SK-N-SH (cell line): ENCODE measurements around the gene MS4A18. TPM values are rescaled to one million over a fixed set of nuclear protein-coding genes. Genes with fewer than 3 reads are reported as not detected.

ENCODE experiments used
- CTCF ChIA-PET: fragments of 300-600, 350-600 bp; formaldehyde crosslinking; extraction: SDS; loops from one replicate; lab custom pipeline; 2021; lab: Yijun Ruan, JAX
- POLR2A ChIA-PET: fragments of 350-600 bp; sonication (Branson Sonifier 250); formaldehyde crosslinking; extraction: SDS; loops from one replicate; lab custom pipeline; 2020; ENCODE audit warnings: antibody characterized with exemption, inconsistent platforms; lab: Yijun Ruan, JAX
- DNase-seq: peaks from one replicate; pipeline ENCODE4 v3.0.0; 2012
- H2AFZ ChIP-seq: fragments of 200-600 bp; sonication (generic); 2 replicates; pipeline ENCODE4 v1.8.1; 2016; ENCODE audit warnings: antibody characterized with exemption, mild to moderate bottlenecking, low read depth
- H3F3A ChIP-seq: fragments of 200-600 bp; sonication (generic); replicated peaks from 2 replicates; pipeline ENCODE3; 2016; ENCODE audit warnings: antibody characterized with exemption, mild to moderate bottlenecking; ENCODE audit not compliant: insufficient read depth
- H3K27ac ChIP-seq, 2 experiments: fragments of 200-500 bp in 1 of 2; fragments of 200-600 bp in 1 of 2; sonication (Bioruptor generic) in 1 of 2; sonication (generic), shearing (Covaris generic) in 1 of 2; 2 replicates each; pipeline versions ENCODE4 v1.5.1 to v1.6.1; 2014 to 2016; ENCODE audit warnings: low read depth in 2 of 2, inconsistent platforms in 1 of 2, low read length in 1 of 2, mild to moderate bottlenecking in 1 of 2, mixed read lengths in 1 of 2
- H3K27me3 ChIP-seq: fragments of 200-600 bp; sonication (generic), shearing (Covaris generic); 2 replicates; pipeline ENCODE4 v1.6.1; 2016; ENCODE audit warnings: mixed run types; ENCODE audit not compliant: insufficient read depth
- H3K36me3 ChIP-seq, 2 experiments: fragments of 200-500 bp in 1 of 2; fragments of 200-600 bp in 1 of 2; sonication (Bioruptor generic) in 1 of 2; sonication (generic) in 1 of 2; replicated peaks in 1 of 2; 2 replicates each; pipeline versions ENCODE3 to v1.5.1; 2014 to 2016; ENCODE audit warnings: low read length in 1 of 2, mild to moderate bottlenecking in 1 of 2; ENCODE audit not compliant: insufficient read depth in 2 of 2, control insufficient read depth in 1 of 2
- H3K4me1 ChIP-seq, 2 experiments: fragments of 200-500 bp in 1 of 2; fragments of 200-600 bp in 1 of 2; sonication (Bioruptor generic) in 1 of 2; sonication (generic), shearing (Covaris generic) in 1 of 2; 2 replicates each; pipeline versions ENCODE4 v1.5.1 to v1.6.1; 2014 to 2016; ENCODE audit warnings: low read depth in 1 of 2, low read length in 1 of 2, mixed run types in 1 of 2; ENCODE audit not compliant: insufficient read depth in 2 of 2, control insufficient read depth in 1 of 2
- H3K4me2 ChIP-seq: fragments of 200-600 bp; sonication (generic), shearing (Covaris generic); 2 replicates; pipeline ENCODE4 v1.6.1; 2017; ENCODE audit warnings: mixed run types
- H3K4me3 ChIP-seq, 2 experiments: fragments of 200-500 bp in 1 of 2; fragments of 200-600 bp in 1 of 2; sonication (Bioruptor generic) in 1 of 2; sonication (generic), shearing (Covaris generic) in 1 of 2; 2 replicates each; pipeline versions ENCODE4 v1.5.1 to v1.8.1; 2014 to 2016; ENCODE audit warnings: low read depth in 2 of 2, inconsistent platforms in 1 of 2, low read length in 1 of 2, mild to moderate bottlenecking in 1 of 2, mixed read lengths in 1 of 2, moderate library complexity in 1 of 2
- H3K79me2 ChIP-seq: fragments of 200-600 bp; sonication (generic); 2 replicates; pipeline ENCODE4 v1.8.1; 2017; ENCODE audit warnings: mild to moderate bottlenecking; ENCODE audit not compliant: insufficient read depth
- H3K9ac ChIP-seq: fragments of 200-600 bp; sonication (generic); 2 replicates; pipeline ENCODE4 v1.6.1; 2017; ENCODE audit warnings: mixed run types
- H3K9me2 ChIP-seq: fragments of 200-600 bp; sonication (generic); 2 replicates; pipeline ENCODE4 v1.6.1; 2017; ENCODE audit warnings: mixed run types
- H3K9me3 ChIP-seq: fragments of 200-600 bp; sonication (generic); 2 replicates; pipeline ENCODE4 v1.6.1; 2017; ENCODE audit warnings: mixed run types, mild to moderate bottlenecking, moderate library complexity
- H4K20me1 ChIP-seq: fragments of 200-600 bp; sonication (generic); 2 replicates; pipeline ENCODE4 v1.6.1; 2017; ENCODE audit warnings: mild to moderate bottlenecking, mixed run types; ENCODE audit not compliant: insufficient read depth
- EP300 ChIP-seq, 2 experiments: IDR thresholded peaks; 2 replicates each; pipeline versions ENCODE4 v1.4.0 to v1.6.1; 2012; ENCODE audit warnings: borderline replicate concordance in 1 of 2, low read depth in 1 of 2, low read length in 1 of 2
- EZH2phosphoT487 ChIP-seq: fragments of 200-600 bp; sonication (generic); IDR thresholded peaks from 2 replicates; pipeline ENCODE4 v1.6.1; 2017; ENCODE audit warnings: low read depth, mixed run types, mild to moderate bottlenecking, antibody characterized with exemption, moderate library complexity, borderline replicate concordance
- FOSL2 ChIP-seq: IDR thresholded peaks from 2 replicates; pipeline ENCODE4 v1.4.0; 2012; ENCODE audit warnings: low read depth, mild to moderate bottlenecking, moderate library complexity, borderline replicate concordance
- FOXJ3 ChIP-seq: sonication (generic); formaldehyde crosslinking; IDR thresholded peaks from 2 replicates; pipeline ENCODE4 v1.5.1; 2020; ENCODE audit warnings: mild to moderate bottlenecking, missing genetic modification reagents
- GATA2 ChIP-seq: sonication (generic); formaldehyde crosslinking; IDR thresholded peaks from 2 replicates; pipeline ENCODE4 v1.5.0; 2020; ENCODE audit warnings: mild to moderate bottlenecking, missing genetic modification reagents
- JUND ChIP-seq: IDR thresholded peaks from 2 replicates; pipeline ENCODE4 v1.4.0; 2012
- POLR2AphosphoS5 ChIP-seq: IDR thresholded peaks from 2 replicates; pipeline ENCODE4 v1.6.1; 2012; ENCODE audit warnings: low read depth, low read length
- RCOR1 ChIP-seq: fragments of 150-350 bp; IDR thresholded peaks from 2 replicates; pipeline ENCODE4 v1.6.1; 2017; ENCODE audit warnings: antibody characterized with exemption, low read length
- SMC3 ChIP-seq: IDR thresholded peaks from 2 replicates; pipeline ENCODE4 v1.6.1; 2012; ENCODE audit warnings: low read depth, low read length, improper control_type of control experiment
- TAF1 ChIP-seq: IDR thresholded peaks from 2 replicates; pipeline ENCODE4 v1.6.1; 2012; ENCODE audit warnings: low read depth, mild to moderate bottlenecking, low read length, moderate library complexity, borderline replicate concordance
- TCF12 ChIP-seq: IDR thresholded peaks from 2 replicates; pipeline ENCODE4 v1.4.0; 2012
- TEAD4 ChIP-seq: IDR thresholded peaks from 2 replicates; pipeline ENCODE4 v1.4.0; 2012; ENCODE audit warnings: mild to moderate bottlenecking, borderline replicate concordance; ENCODE audit not compliant: insufficient read depth
- YY1 ChIP-seq: IDR thresholded peaks from 2 replicates; pipeline ENCODE4 v1.4.0; 2012; ENCODE audit warnings: low read depth, mild to moderate bottlenecking
- WGBS: methylation state at CpG from one replicate; pipeline ENCODE4 v1.1.6; 2017; ENCODE audit warnings: low lambda C conversion rate; 5-methylcytosine and 5-hydroxymethylcytosine counted together
- polyA plus RNA-seq, 3 experiments: library from polyadenylated mRNA; depleted of rRNA; stranded (reverse); fragments of >200 nt; gene quantifications; 2 replicates each; pipeline ENCODE4 v1.2.3, GENCODE V29; 2012
- TF ChIP-seq, protein P1 (sequence below): fragments of 200-600 bp; sonication (generic); IDR thresholded peaks from 2 replicates; pipeline ENCODE4 v1.6.1; 2017; ENCODE audit warnings: antibody characterized with exemption, mild to moderate bottlenecking, moderate library complexity
- TF ChIP-seq, protein P2 (sequence below): IDR thresholded peaks from 2 replicates; pipeline ENCODE4; 2012
- TF ChIP-seq, protein P3 (sequence below): IDR thresholded peaks from 2 replicates; pipeline ENCODE4 v1.4.0; 2012; ENCODE audit warnings: low read depth, borderline replicate concordance
- TF ChIP-seq, protein P4 (sequence below): IDR thresholded peaks from 2 replicates; pipeline ENCODE4 v1.4.0; 2012; ENCODE audit warnings: low read depth, borderline replicate concordance

The MS4A18 gene
- polyA plus RNA-seq, 1 of the 3 experiments (the other 2 are of a cell fraction): not detected

DNA sequence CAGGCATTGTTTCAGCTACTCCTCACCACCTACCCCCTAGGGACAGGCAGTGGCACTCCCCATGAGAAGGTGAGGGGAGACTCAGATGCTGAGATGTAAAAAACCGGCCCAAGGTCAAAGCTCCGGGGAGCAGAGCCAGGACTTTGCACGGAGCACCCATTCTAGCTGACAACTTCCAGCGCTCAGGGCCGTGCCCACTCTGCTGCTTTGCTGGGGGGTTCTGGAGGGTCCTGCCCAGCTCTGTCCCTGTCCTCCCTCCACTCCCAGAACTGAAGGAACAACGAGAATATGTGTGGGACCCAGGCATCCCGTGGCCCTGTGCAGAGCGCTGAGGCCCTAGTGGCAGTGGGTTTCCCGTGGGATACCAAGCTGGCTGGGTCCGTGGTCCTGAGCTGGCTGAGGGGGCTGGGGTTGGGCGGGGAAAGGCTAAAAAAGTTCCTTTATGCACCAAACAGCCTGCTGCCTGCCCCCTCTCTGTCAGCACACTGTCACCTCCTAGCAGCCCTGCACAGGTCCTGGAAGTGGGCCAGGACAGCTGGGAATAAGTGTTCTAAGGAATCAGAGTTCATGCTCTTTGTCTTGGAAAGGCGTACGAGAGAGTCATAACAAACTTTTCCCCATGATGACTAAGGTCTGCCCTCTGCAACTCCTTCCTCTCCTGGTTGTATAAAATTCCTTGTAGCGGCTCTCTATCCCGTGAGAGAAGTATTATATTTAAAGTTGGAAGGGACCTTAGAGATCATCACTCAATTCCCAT, 62.5 kb downstream of the MS4A18 start (continued):
- TF ChIP-seq FOSL2: no peak
- no peak for TF ChIP-seq SMC3
- TF ChIP-seq, protein P1, sequence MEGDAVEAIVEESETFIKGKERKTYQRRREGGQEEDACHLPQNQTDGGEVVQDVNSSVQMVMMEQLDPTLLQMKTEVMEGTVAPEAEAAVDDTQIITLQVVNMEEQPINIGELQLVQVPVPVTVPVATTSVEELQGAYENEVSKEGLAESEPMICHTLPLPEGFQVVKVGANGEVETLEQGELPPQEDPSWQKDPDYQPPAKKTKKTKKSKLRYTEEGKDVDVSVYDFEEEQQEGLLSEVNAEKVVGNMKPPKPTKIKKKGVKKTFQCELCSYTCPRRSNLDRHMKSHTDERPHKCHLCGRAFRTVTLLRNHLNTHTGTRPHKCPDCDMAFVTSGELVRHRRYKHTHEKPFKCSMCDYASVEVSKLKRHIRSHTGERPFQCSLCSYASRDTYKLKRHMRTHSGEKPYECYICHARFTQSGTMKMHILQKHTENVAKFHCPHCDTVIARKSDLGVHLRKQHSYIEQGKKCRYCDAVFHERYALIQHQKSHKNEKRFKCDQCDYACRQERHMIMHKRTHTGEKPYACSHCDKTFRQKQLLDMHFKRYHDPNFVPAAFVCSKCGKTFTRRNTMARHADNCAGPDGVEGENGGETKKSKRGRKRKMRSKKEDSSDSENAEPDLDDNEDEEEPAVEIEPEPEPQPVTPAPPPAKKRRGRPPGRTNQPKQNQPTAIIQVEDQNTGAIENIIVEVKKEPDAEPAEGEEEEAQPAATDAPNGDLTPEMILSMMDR: no peak
- TF ChIP-seq TEAD4: no peak
- TF ChIP-seq, all 33 proteins: peak for 0

DNA sequence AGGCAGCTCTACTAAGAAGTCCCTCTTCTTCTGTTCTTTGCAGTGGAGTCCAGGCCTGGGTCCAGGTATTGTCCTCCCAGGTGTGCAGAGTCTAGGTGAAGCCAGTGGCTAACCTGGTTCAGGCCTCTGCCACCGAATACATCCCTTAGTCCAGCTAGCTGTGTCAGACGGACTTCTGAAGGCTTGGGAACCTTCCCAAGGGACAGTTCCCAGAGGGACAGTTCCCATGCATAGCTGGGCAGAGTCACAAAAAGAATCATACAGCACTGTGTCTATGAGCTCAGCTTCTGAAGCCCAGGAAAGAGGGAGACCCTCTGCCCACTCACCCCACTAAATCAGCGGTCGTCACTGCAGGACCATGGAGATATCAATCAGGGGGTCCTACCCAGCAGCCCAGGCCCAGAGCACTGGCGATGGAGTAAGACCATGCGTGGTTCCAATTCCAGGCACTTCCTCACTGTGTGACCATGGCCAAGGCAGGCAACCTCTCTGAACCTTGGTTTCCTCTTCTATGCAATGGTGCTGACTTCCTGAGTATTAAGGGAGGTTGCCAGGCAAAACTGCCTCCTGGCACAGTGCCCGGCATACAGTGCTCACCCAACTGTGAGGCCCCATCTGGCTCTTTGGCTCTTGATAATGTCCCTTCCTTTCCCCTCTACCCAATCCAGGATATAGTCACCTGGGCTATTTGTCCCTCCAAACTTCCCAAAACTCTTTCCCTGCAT, 64.0 kb downstream of the MS4A18 start:
- H2AFZ ChIP-seq: no peak overlapping the region
- no peak overlapping the region for H3K4me2 ChIP-seq
- 43% methylated on average over 6 of the region's 7 CpGs for WGBS
- H3K79me2 ChIP-seq: no peaks in the 10 kb centered on the region
- TF ChIP-seq TEAD4 (no peak), TCF12 (no peak), YY1 (no peak), JUND (no peak), EZH2phosphoT487 (no peak), SMC3 (no peak), POLR2AphosphoS5 (no peak), FOXJ3 (no peak), GATA2 (CRISPR knock-in tag) (no peak), EP300 (IDR thresholded peaks at IDR 0.05; ENCODE audit: borderline replicate concordance in 1 of 2, low read depth in 1 of 2, low read length in 1 of 2) (no peak), RCOR1 (no peak), TAF1 (no peak)
- TF ChIP-seq, protein P2, sequence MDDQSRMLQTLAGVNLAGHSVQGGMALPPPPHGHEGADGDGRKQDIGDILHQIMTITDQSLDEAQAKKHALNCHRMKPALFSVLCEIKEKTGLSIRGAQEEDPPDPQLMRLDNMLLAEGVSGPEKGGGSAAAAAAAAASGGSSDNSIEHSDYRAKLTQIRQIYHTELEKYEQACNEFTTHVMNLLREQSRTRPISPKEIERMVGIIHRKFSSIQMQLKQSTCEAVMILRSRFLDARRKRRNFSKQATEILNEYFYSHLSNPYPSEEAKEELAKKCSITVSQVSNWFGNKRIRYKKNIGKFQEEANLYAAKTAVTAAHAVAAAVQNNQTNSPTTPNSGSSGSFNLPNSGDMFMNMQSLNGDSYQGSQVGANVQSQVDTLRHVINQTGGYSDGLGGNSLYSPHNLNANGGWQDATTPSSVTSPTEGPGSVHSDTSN: no peak
- TF ChIP-seq, protein P3, sequence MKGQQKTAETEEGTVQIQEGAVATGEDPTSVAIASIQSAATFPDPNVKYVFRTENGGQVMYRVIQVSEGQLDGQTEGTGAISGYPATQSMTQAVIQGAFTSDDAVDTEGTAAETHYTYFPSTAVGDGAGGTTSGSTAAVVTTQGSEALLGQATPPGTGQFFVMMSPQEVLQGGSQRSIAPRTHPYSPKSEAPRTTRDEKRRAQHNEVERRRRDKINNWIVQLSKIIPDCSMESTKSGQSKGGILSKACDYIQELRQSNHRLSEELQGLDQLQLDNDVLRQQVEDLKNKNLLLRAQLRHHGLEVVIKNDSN: no peak
- TF ChIP-seq, protein P1: no peak
- TF ChIP-seq, protein P4, sequence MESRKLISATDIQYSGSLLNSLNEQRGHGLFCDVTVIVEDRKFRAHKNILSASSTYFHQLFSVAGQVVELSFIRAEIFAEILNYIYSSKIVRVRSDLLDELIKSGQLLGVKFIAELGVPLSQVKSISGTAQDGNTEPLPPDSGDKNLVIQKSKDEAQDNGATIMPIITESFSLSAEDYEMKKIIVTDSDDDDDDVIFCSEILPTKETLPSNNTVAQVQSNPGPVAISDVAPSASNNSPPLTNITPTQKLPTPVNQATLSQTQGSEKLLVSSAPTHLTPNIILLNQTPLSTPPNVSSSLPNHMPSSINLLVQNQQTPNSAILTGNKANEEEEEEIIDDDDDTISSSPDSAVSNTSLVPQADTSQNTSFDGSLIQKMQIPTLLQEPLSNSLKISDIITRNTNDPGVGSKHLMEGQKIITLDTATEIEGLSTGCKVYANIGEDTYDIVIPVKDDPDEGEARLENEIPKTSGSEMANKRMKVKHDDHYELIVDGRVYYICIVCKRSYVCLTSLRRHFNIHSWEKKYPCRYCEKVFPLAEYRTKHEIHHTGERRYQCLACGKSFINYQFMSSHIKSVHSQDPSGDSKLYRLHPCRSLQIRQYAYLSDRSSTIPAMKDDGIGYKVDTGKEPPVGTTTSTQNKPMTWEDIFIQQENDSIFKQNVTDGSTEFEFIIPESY: no peak
- TF ChIP-seq, all 33 proteins: peak for 0
- CTCF ChIA-PET: interaction anchor here (0.6 to 1.2 kb wide), 2 partner anchors 13 to 123 kb away, joined by 3 read pairs; no protein-coding TSS in a partner anchor
- Histone ChIP-seq H3K9ac (no peak overlapping the region), H3K4me1 (no peaks in the 10 kb centered on the region), H3K9me2 (no peaks in the 10 kb centered on the region), H3K36me3 (no peaks in the 10 kb centered on the region), H4K20me1 (no peaks in the 10 kb centered on the region), H3K4me3 (no peak overlapping the region), H3K27ac (no peak overlapping the region), H3F3A (no peaks in the 10 kb centered on the region), H3K27me3 (peaks cover 7% of the 10 kb centered on the region; the same call in 1 of the 2 replicates), H3K9me3 (no peaks in the 10 kb centered on the region)
- DNase-seq: no peak
- POLR2A ChIA-PET: no interaction called here
